ENCODE data around the gene FAM217A. TPM values are rescaled to one million over a fixed set of nuclear protein-coding genes. Genes with fewer than 3 reads are reported as not detected.
"Not testable (repeated sequence)": the region's sequence is repeated elsewhere in the genome, so short reads cannot be mapped to it uniquely, and the experiment has no call there.

FAM217A gene
- total and polyA plus RNA-seq, 9 of the 15 experiments (the other 6 are each of a cell fraction or from before 2014, with no cell fraction given): not detected

DNA sequence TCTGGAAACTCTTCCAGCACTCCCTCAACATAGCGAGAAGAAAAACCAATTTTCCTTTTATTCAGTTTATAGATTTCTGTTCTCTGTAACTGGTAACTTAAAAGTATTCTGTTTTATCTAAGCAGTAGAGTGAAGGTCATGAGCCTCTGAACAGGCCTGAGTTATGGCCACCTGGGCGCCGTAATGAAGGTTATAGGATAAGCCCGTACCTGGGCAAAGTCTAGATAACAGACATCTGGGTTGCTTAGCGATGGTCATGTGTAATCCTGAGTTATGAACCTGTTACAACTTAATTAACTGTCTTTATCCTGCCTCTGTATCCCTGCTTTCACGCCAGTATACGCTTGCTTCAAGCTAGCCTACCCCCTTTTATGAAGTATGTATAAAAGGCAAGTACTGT lies 13.0 kb upstream of the FAM217A start:
- Histone ChIP-seq H3K9me3 (replicated peaks; ENCODE audit: control insufficient read depth, insufficient read depth, low read depth, low read length) (no peaks in the 10 kb centered on the region), H3K9ac (ENCODE audit: insufficient read depth in 1 of 2, low read depth in 2 of 2, low read length in 2 of 2) (no peak overlapping the region), H3K36me3 (ENCODE audit: control insufficient read depth, insufficient read depth, low read length) (no peaks in the 10 kb centered on the region), H3K79me2 (ENCODE audit: control insufficient read depth, insufficient read depth, low read length) (no peaks in the 10 kb centered on the region), H3K9me1 (ENCODE audit: control insufficient read depth, insufficient read depth, low read length) (no peaks in the 10 kb centered on the region), H2AFZ (ENCODE audit: low read depth, low read length) (no peak overlapping the region), H3K4me2 (ENCODE audit: insufficient read depth, low read length) (no peak overlapping the region), H3K4me3 (no peak overlapping the region), H4K20me1 (replicated peaks; ENCODE audit: control insufficient read depth, insufficient read depth, low read length) (no peaks in the 10 kb centered on the region), H3K4me1 (replicated peaks in 1 of 2; ENCODE audit: control insufficient read depth in 2 of 2, insufficient read depth in 2 of 2, low read length in 2 of 2) (no peaks in the 10 kb centered on the region; a peak in 1 of 5 replicates), H3K27me3 (ENCODE audit: control insufficient read depth in 2 of 2, insufficient read depth in 2 of 2, low read length in 2 of 2) (peaks cover 5 to 23% of the 10 kb centered on the region in 2 experiments; a peak in 4 of 5 replicates), H3K27ac (ENCODE audit: extremely low read depth, low read depth, low read length) (no peak overlapping the region)
- no TSS peak for BruUV-seq (replicated peaks)
- TF ChIP-seq XRCC4 (IDR thresholded peaks at IDR 0.05; ENCODE audit: extremely low read depth, insufficient read depth, insufficient read length) (no peak), HNRNPLL (IDR thresholded peaks at IDR 0.05; ENCODE audit: low read depth, low read length, poor library complexity, severe bottlenecking) (no peak), POLR2A (conservative IDR thresholded peaks at IDR 0.05) (no peak), GMEB1 (CRISPR knock-in tag; IDR thresholded peaks at IDR 0.05) (no peak), ARID3B (CRISPR knock-in tag; IDR thresholded peaks at IDR 0.05; ENCODE audit: borderline replicate concordance) (no peak), ADNP (tag; IDR thresholded peaks at IDR 0.05) (no peak), LARP7 (IDR thresholded peaks at IDR 0.05) (no peak), FOXA3 (CRISPR knock-in tag; conservative IDR thresholded peaks at IDR 0.05 in 1 of 2, IDR thresholded peaks at IDR 0.05 in 1 of 2) (no peak), MEF2A (IDR thresholded peaks at IDR 0.05; ENCODE audit: control insufficient read depth, low read depth, low read length) (no peak), ELF1 (tag; IDR thresholded peaks at IDR 0.05) (no peak), ARID1B (IDR thresholded peaks at IDR 0.05) (no peak)
- ChIA-PET POLR2A (interaction anchor here (1.0 kb wide), 1 partner anchor 23 kb away, joined by 4 read pairs; no protein-coding TSS in a partner anchor), CTCF (ENCODE audit: low intra/inter-chr PET ratio) (no interaction called here)
- DNase-seq (ENCODE audit: extremely low read depth in 1 of 4, low spot score in 3 of 4) (no peak), FAIRE-seq (no peak), ATAC-seq (no peak)
- 31% methylated on average over 7 of the region's 7 CpGs for WGBS (ENCODE audit: insufficient coverage, low coverage, missing lambda C conversion rate)
- intact Hi-C loops (cut with micrococcal nuclease): no loop called here
- in situ Hi-C loops (cut with MboI): no loop called here

DNA sequence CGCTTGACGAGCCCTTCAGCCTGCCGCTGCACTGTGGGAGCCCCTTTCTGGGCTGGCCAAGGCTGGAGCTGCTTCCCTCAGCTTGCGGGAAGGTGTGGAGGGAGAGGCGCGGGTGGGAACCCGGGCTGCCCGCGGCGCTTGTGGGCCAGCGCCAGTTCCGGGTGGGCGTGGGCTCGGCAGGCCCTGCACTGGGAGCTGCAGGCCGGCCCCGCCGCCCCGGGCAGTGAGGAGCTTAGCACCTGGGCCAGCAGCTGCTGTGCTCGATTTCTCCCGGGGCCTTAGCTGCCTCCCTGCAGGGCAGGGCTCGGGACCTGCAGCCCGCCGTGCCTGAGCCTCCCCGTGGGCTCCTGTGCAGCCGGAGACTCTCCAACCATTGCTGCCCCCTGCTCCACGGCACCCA lies 11.1 kb upstream of the FAM217A start:
- ATAC-seq; H3K27ac ChIP-seq (ENCODE audit: extremely low read depth, low read depth, low read length); DNase-seq (ENCODE audit: extremely low read depth in 1 of 4, low spot score in 3 of 4); BruUV-seq (replicated peaks); H3K79me2 ChIP-seq (ENCODE audit: control insufficient read depth, insufficient read depth, low read length); intact Hi-C loops (cut with micrococcal nuclease); in situ Hi-C loops (cut with MboI); CTCF ChIA-PET (ENCODE audit: low intra/inter-chr PET ratio); H4K20me1 ChIP-seq (replicated peaks; ENCODE audit: control insufficient read depth, insufficient read depth, low read length); H3K4me2 ChIP-seq (ENCODE audit: insufficient read depth, low read length); H3K9ac ChIP-seq (ENCODE audit: insufficient read depth in 1 of 2, low read depth in 2 of 2, low read length in 2 of 2); H3K4me1 ChIP-seq (replicated peaks in 1 of 2; ENCODE audit: control insufficient read depth in 2 of 2, insufficient read depth in 2 of 2, low read length in 2 of 2); H2AFZ ChIP-seq (ENCODE audit: low read depth, low read length); H3K9me1 ChIP-seq (ENCODE audit: control insufficient read depth, insufficient read depth, low read length); H3K4me3 ChIP-seq; FAIRE-seq; H3K36me3 ChIP-seq (ENCODE audit: control insufficient read depth, insufficient read depth, low read length); H3K9me3 ChIP-seq (replicated peaks; ENCODE audit: control insufficient read depth, insufficient read depth, low read depth, low read length): not testable (repeated sequence)
- 61% methylated on average over 17 of the region's 26 CpGs for WGBS (ENCODE audit: insufficient coverage, low coverage, missing lambda C conversion rate)
- H3K27me3 ChIP-seq (ENCODE audit: control insufficient read depth in 2 of 2, insufficient read depth in 2 of 2, low read length in 2 of 2): peaks cover 2 to 20% of the 10 kb centered on the region in 2 experiments; a peak in 2 of 5 replicates
- POLR2A ChIA-PET: interaction anchor here (1.3 kb wide), 1 partner anchor 13 kb away, joined by 5 read pairs; no protein-coding TSS in a partner anchor
